Measurements from ENCODE around the gene CMTM7.

CMTM7 gene, protein sequence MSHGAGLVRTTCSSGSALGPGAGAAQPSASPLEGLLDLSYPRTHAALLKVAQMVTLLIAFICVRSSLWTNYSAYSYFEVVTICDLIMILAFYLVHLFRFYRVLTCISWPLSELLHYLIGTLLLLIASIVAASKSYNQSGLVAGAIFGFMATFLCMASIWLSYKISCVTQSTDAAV

DNA sequence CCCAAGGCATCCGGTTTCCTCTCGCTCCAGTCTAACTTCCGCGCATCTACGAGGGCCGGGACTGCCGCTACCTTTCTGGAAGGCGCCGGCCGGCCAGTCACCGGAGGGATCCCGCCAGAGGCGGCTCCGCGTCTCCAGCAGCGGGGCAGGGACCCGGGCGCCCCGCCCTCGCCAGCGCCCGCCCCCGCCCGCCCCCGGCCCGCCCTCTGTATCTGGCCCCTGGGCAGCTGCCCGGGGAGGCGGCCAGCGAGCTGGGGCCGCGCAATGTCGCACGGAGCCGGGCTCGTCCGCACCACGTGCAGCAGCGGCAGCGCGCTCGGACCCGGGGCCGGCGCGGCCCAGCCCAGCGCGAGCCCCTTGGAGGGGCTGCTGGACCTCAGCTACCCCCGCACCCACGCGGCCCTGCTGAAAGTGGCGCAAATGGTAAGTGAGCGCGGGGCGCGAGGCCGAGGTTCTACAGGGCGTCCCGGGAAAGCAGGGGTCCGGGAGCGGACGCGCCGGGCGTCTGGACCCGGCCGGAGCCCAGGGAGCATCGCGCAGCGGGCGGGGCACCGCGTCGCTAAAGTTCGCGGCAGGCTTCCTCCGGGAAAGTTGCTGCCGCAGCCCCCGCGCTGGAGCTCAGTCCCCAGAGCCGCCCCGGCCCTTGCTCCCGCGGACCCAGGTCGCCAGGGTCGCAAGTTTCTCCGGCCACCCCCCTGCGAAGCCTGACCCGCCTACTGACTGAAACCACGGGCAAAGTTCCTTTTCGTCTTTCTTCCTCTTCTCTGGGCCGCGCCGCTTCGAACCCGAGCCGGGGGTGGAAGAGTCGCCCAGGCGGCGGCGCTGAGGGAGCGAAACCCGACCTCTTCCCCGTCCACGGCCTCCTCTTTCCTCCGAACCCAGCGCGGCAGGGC, at the start of gene CMTM7:
Gene CMTM7, plus strand, starts transcription at position 211 of the 893 bp plus-strand sequence. Its CDS starts 54 bp downstream, at position 265.
- peak; percentile 28 for DNase-seq (ENCODE audit: low read depth)

DNA sequence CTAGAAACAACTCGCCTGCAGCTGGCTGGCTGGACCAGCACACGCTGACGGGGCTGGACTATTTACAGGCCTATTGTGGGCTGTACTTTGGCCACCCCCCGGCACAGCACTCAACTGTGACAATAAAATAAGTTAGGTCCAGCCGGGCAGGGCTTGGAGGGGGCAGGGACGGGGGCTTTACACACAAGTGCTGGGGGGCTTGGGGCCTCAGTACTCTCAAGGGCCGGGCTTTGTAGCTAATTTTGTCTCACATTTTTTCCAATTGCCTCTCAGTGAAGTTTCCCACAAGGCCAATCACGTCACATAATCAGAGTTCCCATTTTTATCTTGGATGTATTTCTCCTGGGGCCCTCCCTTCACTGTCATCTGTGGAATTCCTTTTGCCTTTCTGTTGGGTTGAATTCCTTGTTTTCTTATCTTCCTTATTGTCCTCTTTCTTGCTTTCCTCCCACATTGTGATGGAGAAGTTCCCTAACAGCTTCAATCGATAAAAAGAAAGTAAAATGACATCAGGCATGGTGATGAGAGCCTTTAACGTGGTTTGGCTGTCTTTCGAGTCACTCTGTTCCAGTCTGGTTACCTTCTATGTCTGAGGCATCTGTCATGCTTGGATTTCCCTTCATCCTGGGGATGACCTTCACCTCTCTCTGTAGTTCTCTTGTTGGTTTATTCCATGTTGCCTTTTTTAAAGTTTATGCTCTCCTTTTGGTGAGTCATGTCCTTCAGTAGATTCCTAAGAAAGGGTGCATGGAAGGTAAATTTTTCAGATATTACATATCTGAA, 44.1 kb upstream of the CMTM7 start:
- DNase-seq (ENCODE audit: low read depth): no peak

DNA sequence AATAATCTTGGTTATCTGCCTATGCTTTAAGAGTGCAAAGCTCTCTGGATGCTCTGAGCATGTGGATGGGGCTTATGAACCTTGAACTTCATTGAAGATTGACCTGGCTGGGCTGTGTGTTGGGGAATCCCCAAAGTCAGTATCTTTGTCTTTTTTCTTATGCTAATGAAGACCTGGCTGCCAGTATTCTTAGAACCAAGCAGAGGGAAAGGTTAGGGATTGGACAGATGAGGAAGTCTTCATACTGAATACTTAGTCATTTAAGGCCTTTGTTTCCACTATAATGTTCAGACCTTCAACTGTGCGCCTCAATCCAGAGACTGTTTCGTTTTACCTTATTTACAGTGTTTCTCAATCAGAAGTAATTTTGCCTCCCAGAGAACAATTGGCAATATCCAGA, 42.5 kb upstream of the CMTM7 start:
- no peak for DNase-seq (ENCODE audit: low read depth)

DNA sequence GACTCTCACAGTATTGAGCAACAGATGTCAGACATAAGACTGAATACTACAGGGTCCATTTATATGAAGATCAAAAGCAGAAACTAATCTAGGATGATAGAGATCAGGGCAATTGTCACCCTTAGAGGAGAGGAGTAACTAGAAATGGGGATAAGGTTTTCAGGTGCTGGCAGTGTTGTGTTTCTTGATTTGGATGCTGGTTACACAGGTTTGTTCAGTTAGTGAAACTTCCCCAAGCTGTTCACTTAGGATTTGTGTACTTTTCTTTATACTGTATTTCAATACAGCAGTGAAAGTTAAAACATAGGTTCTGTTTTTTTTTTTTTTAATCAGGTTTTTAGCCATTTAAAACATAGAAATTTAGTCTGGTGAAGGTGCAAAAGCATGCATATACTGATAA, 39.1 kb upstream of the CMTM7 start:
- DNase-seq (ENCODE audit: low read depth): no peak

DNA sequence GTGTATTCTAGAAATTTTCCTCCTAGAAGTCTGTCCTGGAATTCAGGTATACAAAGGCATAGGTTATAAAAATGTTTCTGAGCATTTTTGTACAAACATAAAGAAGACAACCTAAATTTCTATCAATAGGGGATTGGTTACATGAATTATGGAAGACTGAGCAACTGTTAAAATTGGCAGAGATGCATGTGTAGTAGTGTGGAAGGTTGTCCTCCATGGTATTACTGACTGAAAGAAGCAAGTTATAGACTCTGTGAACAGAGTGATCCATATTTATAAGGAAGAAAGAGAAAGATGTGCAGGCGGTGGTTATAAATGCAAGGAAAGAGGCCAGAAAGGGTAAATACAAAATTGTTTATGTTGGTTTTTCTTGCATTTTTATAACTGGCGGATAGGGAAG, 38.3 kb upstream of the CMTM7 start:
- DNase-seq (ENCODE audit: low read depth): no peak

DNA sequence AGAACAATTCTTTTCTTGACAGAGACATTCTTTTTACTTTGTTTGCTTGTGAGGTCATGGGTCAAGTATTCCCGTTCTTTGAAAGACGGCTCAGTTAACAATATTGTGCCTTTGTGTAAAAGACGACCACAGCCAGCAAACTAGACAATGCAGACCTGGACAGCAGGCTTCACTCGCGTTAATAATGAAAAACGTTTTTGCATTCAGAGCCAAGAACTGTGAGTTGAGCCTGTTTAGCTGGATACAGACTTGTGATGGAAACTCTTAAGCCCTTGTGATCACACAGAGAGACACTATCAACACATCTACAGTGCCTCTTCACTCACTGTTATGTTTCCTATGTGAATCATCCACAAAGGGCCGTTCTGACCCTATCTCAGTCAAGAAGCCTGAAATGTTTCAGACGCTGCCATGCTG, 37.3 kb upstream of the CMTM7 start:
- DNase-seq (ENCODE audit: low read depth): no peak

DNA sequence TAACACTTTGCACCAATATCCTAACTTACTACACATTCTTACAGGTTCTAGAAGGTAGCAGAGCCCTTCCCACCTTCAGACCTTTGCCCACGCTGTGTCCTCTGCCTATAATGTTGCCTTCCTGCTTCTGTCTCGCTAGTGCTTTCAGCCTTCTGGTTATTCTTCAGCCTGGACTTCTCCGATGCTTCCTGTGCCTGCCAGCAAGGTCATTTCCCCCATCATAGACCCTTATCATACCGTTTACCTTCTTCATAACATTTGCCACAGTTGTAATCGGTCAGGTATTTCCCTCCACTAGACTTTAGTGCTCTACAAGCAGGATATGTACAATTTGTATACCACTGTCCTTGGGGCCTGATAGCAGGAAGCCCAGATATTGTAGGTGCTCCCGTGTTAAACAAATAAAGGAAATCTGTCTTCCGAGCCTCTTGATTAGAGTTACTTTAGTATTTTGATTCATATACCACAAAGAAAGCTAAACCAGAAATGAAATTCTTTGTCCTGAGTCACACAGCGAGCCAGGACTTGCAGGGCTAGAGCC, 35.8 kb upstream of the CMTM7 start:
- no peak for DNase-seq (ENCODE audit: low read depth)

DNA sequence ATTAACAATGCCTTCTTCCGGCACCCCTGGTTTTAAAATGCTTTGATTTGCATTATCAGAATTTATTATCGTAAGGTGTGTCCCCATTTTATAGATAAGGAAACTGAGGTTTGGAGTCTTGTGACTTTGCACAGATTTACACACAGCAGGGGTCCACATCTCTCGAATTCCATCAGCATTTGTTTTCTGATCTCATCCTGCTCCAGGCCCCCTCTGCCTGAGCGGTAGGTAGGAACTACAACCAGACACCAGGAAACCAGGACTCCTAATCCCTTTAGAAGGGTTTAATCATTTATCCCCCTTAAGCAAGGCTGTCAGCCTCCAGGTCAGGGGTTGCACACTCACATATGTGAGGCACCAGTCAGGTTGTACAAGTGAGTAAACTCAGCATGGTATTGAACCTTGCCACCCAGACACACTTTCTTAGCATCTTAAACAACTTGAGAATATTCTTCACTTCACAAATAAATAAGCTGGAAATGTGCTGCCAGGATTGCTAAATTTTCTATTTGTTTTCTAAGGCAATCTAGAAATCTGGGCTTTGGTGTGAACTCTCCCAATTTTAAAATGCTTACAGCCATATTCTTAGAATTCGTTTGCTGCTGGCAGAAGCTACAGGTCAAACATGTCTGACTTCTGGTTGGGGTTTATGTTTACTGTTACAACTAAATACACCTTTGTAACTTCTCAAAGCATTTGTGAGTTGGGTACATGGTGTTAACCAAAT, 31.7 kb upstream of the CMTM7 start:
- DNase-seq (ENCODE audit: low read depth): no peak

DNA sequence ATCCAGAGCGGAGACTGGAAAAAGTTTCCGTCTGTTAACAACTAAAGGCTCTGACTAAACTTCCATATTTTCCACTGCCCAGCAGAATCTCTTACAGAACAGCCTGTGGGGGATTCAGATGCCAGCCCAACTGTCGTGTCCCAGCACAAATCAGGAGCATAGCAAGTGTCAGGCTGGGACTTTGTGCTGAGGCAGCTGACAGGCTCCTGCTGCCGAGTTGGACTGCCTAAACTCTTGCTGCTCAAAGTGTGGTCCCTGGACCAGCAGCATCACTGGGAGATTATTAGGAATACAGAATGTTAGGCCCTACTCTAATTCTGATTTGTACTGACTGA, 31.2 kb upstream of the CMTM7 start:
- no peak for DNase-seq (ENCODE audit: low read depth)

DNA sequence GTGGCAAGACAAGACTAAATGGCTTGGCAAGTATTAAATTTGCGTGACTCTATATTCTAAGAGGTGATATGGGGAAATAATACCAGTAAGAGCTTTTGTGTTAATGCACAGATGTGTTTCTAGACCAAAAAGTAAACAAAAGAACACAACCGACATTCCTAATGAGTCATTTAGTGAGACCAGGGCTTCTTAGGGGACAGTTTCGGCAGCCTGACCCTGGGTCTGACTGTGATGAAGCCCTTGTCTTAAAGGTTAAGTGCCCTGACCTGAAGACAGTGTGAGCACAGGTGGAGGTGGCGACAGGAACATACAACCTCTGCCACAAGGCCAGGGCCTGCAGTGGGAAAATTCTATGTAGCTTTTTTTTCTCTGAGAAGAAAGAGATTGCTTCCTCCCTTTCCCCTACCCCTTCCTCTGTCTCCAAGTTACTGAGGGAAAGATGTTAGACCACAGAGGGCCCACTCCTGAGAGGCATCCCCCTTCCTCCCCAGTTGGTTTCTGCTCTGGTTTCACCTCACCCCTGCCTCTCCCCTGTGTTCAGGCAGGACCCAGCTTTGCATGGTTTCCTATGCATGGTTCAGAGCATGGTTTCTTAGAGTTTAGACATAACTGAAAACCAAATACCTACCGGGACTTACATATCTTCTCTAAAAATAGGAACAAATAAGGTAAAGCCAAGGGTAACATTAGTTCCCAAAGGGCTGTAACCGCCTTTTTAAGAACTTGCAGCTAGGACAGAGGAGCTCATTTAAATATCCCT, 24.8 kb upstream of the CMTM7 start:
- no peak for DNase-seq (ENCODE audit: low read depth)

DNA sequence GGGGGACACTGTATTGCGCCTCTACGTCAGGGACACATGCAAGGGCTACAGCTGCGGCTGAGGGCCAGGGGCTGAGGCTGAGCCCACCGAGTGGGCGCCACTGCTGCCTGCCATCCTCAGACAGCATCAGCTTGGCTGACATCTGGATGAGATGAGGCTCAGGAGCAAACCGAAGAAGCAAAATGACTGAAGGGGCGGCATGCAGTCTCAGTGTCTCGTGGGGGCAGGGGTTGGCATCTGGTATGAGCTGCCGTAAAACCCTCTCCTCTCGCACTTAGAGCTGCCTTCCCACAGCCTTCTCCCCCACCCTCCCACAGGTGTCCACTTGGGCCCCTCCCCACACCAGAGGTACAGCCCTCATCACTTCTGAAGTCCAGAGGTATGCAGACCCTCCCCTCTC, 24.2 kb upstream of the CMTM7 start:
- no peak for DNase-seq (ENCODE audit: low read depth)

DNA sequence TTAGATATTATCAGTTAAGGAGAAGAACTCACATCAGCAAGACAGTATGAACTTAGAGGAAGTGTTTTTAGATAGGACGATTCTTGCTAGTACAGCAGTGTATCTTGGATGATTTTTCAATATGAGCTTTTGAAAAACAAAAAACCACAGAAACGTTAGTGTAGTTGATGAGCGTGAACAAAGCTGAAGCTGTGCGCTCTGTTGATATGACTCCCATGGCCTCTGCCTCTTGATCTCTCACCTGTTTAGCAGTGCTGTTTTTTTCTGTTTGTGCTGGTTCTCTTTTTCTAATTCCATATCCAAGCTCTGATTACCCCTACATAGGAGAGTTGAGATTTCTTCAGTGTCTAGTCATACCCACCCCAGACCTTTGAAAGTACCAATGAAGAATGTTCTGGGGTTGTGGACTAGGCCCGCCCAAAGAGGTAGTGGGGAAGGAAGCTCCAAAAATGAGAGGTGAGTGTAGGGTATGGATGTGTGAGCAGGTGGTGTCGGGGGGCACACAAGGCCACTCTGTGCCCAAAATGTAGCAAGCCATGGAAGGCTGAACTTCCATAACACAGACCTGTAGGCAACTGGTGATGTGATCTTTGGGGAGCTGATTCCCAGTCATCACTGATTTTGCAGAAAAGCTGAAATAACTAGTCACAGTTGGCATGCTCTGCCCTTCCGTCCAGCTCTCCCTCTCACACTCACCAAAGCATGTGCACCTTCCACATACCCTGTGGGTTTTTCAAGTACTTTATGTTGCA, 20.0 kb upstream of the CMTM7 start:
- no peak for DNase-seq (ENCODE audit: low read depth)

DNA sequence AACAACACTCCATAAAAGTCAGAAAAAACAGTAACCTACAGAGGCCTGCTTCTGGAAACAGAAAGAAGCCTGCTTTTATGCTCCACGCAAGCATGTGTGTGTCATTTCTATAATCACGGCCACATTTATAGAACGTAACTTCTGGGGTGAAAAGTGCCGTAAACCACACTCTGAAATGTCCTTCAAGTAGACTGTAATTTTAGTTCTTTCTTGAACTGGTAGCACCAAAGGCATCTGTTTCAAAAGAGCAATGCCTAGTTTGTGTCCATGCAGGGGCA, 19.5 kb upstream of the CMTM7 start:
- DNase-seq (ENCODE audit: low read depth): no peak

DNA sequence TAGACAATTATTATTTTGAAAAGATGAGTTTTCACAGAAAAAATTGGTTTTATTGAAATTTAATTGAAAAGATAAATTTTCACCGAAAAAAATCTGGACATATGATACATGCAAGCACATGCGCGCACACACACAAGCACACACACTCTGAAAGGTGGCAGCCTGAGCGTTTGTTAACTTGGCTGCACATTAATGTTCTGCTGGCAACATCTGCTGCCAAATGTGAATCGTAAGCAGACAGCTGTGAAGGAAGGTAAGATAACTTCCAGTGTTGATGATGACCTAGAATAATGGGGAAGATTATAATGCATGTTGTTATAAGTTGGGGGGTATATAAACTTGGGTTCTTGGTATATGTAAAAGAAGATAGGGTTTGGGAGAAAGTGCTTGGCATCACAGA, 18.4 kb upstream of the CMTM7 start:
- DNase-seq (ENCODE audit: low read depth): no peak

DNA sequence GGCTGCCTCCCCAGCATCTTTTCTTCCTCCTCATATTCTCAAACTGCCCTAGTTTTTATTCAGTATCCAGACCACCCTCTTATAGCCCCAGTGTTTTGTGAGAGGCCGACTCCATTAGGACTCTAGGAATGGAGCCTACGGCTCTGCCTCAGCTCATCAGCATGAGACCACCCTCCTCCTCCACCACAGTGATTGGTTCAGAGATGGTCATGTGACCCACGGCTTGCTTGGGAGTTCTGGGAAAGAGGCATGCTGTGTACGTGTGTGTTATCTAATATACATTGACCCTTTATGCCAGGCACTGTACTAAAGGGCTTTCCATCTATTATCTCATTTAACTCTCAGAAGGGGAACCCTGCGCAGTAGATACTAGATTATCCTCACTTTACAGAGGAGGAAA, 17.8 kb upstream of the CMTM7 start:
- DNase-seq (ENCODE audit: low read depth): no peak

DNA sequence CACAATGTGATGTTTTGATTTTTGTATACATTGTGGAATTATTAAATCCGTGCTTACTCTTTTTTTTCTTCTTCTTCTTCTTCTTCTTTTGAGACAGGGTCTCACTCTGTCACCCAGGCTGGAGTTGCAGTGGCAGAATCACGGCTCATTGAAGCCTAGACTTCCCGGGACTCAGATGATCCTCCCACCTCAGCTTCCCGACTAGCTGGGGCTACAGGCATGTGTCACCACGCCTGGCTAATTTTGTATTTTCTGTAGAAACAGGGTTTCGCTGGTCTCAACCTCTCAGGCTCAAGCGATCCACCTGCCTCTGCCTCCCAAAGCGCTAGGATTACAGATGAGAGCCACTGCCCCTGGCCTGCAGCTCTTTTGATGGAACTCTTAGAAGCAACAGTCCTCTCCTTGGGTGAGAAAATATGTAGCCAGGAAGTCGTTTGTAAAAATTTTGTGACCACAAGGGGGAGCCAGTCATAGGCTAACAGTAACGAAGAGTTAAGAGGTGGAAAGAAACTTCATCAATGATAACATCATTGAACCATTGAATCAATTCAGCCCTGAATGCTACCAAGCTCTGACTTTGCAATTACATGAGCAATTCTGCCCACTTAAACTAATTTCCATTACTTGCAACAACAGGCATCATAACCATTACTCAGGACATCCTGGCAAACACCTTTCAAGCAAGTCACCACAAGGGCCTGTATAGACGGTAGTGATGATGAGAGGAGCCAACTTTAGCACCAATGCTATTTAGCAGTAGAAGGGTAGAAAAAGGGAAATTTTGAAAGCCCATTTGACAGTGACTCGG, 16.7 kb upstream of the CMTM7 start:
- peak; percentile 24 for DNase-seq (ENCODE audit: low read depth)

DNA sequence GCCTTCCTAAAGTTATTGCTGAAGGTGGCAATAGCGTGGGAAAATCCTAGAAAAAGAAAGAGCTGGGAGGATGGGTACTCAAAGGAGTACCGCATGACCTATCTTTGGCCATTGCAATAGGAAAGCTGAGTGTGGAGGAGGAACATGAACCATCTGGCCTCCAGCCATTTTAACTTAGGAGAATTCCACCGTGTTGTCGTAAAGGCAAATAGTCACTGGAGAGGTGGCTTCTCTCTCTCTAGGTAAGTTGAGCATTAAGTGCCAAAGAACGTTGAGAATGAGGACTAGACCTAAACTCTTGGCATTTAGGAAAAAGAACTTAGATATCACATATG, 16.1 kb upstream of the CMTM7 start:
- no peak for DNase-seq (ENCODE audit: low read depth)

DNA sequence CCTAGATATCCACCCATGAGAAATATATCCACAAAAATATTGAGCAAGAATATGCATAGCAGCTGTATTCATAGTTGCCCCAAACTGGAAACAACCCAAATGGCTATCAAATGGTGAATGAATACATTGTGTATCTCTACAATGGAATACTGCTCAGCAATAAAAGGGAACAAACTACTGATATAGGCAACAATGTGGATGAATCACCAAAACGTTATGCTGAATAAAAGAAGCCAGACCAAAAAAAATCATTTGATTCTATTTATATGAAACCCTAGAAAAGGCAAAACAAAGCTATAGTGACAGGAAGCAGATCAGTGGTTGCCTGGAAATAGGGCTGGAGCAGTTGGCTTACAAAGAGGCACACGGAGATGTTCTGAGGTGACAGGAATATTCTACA, 15.5 kb upstream of the CMTM7 start:
- no peak for DNase-seq (ENCODE audit: low read depth)

DNA sequence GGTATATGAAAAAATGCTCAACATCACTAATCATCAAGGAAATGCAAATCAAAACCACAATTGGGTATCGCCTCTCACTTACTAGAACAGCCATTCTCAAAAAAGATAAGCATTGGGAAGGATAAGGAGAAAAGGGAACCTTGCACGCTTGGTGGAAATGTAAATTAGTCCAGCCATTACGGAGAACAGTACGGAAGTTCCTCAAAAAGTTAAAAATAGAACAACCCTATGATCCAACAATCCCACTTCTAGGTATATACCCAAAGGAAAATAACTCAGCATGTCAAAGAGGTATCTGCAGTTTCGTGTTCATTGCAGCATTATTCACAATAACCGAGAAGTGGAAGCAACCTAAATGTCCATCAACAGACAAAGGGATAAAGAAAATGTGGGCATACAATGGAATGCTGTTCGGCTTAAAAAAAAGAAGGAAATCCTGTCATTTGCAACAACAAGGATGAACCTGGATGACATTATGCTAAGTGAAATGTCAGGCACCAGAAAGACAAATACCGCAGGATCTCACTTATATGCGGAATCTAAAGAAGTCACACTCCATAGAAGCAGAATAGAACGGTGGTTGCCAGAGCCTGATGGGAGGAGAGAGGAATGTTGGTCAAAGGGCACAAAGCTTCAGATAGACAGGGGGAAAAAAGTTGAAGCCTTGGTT, 11.7 kb upstream of the CMTM7 start:
- no peak for DNase-seq (ENCODE audit: low read depth)

DNA sequence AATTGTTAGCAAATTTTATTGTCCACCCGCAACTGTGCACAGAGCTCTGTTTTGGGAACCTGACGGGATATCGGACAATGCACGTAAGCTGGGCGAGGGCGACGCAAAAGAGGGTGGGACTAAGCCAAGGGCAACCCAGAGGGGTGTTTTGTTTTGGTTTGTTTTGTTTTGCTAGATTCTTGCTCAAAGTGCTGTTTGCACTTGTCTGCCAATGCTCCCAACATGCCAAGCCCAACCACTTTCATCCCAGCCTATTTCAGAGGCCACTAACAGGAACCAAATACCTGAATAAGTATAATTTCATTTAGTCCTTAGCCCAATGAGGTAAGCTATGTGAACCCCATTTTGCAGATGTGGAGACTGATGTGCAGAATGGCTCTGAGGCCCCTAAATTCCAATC, 9.7 kb upstream of the CMTM7 start:
- DNase-seq (ENCODE audit: low read depth): no peak

All from stimulated activated CD8-positive, alpha-beta memory T cell treated with anti-CD3 and anti-CD28 coated beads, Interleukin-12 subunit alpha, Interleukin-12 subunit beta, amount 100 ng/mL, for 4 hours (primary cell).